Endometrial microvascular endothelial cells (primary cell): Measurements from ENCODE around the gene KRTAP4-16. TPM values are rescaled to one million over a fixed set of nuclear protein-coding genes. Genes with fewer than 3 reads are reported as not detected.
"Not testable (repeated sequence)": the region's sequence is repeated elsewhere in the genome, so short reads cannot be mapped to it uniquely, and the experiment has no call there.

Experiments
- in situ Hi-C: cut with HindIII; loops from 2 replicates; pipeline ENCODE4 v1.10.0; 2017; ENCODE audit warnings: low sequenced_read_pairs, low pct_unique_long_range_greater_than_20kb; ENCODE audit errors: inconsistent ontology term
- total RNA-seq: library from RNA; depleted of rRNA; stranded (reverse); fragments of >200 nt; gene quantifications from one replicate; pipeline ENCODE4 v1.2.3, GENCODE V29; 2015; ENCODE audit errors: inconsistent ontology term

The KRTAP4-16 gene
- total RNA-seq, 1 donor from 2014 or later: not detected

- in situ Hi-C loops: not testable (repeated sequence)
Measured at GRCh38 chr17:41088760-41089352, 13.2 kb downstream of the KRTAP4-16 start.

DNA sequence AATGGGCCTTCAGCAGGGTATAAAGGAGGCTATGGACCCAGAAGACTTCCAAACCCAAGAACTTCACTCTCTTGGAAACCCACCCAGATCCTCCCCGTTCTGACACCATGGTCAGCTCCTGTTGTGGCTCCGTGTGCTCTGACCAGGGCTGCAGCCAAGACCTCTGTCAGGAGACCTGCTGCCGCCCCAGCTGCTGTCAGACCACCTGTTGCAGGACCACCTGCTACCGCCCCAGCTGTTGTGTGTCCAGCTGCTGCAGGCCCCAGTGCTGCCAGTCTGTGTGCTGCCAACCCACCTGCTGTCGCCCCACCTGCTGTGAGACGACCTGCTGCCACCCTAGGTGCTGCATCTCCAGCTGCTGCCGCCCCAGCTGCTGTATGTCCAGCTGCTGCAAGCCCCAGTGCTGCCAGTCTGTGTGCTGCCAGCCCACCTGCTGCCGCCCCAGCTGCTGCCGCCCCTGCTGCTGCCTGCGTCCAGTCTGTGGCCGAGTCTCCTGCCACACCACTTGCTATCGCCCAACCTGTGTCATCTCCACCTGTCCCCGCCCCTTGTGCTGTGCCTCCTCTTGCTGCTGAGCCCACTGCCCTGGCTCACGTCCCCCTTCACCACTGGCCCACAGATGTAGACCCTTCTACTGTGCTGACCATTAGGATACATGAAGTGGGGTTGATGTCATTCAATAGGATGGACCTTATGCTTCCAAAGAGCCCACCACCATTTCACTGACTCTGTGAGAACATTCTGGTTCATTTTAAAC lies 17.7 kb downstream of the KRTAP4-16 start, which contains the start of gene KRTAP4-7:
Gene KRTAP4-7, plus strand, starts transcription at position 51 of the 757 bp plus-strand sequence. Its CDS starts 57 bp downstream, at position 108.
- in situ Hi-C loops: not testable (repeated sequence)

- in situ Hi-C loops: not testable (repeated sequence)
Measured at GRCh38 chr17:41083427-41083826, 18.6 kb downstream of the KRTAP4-16 start.

DNA sequence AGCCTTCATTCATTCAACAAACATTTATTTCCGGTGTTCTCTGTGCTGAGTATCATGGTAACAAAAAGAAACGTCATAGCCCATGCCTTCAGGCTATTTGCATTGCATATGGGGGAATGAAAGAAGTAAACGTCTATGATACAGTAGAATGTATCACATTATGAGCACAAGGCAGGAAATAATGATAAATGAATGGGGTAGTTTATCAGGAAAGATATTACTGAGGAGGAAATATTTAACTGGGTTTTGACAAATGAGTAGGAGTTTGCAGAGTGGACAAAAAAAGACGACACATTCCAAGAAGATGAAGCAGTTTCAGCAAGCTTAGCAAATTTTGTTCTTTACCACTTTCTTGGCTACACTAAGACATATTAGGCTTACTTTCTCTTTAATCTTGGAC lies 19.4 kb downstream of the KRTAP4-16 start:
- in situ Hi-C loops: no loop called here

DNA sequence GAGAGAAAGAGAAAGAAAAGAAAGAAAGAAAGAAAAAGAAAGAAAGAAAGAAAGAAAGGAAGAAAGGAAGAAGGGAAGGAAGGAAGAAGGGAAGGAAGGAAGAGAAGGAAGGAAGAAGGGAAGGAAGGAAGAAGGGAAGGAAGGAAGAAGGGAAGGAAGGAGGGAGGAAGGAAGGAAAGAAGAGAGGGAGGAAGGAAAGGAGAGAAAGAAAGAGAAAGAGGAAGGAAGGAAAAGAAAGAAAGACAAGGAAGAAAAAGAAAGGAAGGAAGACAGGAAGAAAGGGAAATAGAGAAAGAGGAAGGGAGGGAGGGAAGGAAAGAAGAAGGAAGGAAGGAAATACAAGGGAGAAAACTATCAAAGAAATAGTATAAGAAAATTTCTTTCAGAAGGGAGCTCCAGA lies 25.2 kb downstream of the KRTAP4-16 start:
- in situ Hi-C loops: no loop called here

GRCh38 chr17:41073676-41074075 lies 28.3 kb downstream of the KRTAP4-16 start:
- in situ Hi-C loops: no loop called here

GRCh38 chr17:41071606-41072360 lies 30.2 kb downstream of the KRTAP4-16 start:
- in situ Hi-C loops: no loop called here

- in situ Hi-C loops: no loop called here
Measured at GRCh38 chr17:41069031-41069430, 33.0 kb downstream of the KRTAP4-16 start.

DNA sequence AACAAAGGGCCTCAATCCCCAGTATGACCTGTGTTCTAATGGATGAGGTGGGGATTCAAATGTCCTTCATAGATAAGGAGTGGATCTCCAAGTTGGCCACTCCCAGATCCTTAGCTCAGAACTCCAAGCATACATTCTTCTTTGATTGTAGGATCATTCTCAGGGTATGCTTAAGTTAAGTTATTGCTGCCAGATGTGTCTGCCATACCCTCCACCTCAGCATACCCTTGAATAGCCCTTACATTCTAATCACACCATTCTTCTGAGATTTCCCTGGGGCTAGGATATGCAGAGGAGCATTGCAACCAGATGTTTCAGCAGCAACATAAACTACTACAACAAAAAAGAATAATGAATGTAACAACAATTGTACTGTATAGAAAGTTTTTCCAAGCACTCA lies 34.7 kb downstream of the KRTAP4-16 start:
- in situ Hi-C loops: no loop called here

GRCh38 chr17:41065829-41066624 lies 36.0 kb downstream of the KRTAP4-16 start, which contains the start of gene KRTAP2-4:
Gene KRTAP2-4, minus strand, starts transcription at chr17:41065879. Its CDS starts 34 bp downstream, at chr17:41065845.
- in situ Hi-C loops: no loop called here

- in situ Hi-C loops: not testable (repeated sequence)
Measured at GRCh38 chr17:41065016-41065689, 36.9 kb downstream of the KRTAP4-16 start.

DNA sequence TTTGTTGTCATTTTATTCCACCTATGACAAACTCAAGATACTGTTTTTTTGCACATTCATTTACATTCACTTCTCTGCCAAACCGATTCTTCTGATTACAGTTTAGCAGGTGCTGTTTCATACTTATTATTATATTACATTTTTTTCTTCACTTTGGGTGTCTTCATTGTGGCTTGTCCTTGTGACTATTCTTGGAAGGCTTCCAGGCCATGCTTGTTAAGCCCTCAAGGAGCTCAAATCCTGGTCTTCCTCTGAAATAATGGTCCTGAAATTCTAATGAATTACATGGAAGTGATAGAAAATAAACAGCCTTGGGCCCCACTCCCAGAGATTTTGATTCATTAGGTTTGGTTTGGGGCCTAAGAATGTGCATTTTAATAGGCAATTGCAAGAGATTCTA lies 37.7 kb downstream of the KRTAP4-16 start:
- in situ Hi-C loops: no loop called here

- in situ Hi-C loops: no loop called here
Measured at GRCh38 chr17:41063449-41063848, 38.6 kb downstream of the KRTAP4-16 start.

DNA sequence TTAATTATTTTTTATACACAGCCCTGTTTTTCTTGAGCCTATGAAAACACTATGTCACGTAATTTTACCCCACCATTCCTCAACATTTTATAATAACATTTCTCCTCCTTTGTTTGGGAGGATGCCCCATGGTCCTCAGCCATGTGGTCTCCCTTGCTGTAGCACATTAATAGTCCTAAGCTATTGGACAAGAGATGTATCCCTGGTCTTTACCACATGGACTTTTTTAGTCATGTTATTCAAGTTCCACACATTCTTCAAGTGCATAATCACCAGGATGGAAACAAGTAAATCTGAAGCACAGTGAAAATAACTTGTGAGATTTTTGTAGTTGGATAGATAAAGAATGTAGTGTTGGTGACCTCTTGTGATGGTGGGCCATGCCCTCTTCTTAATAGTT lies 40.0 kb downstream of the KRTAP4-16 start:
- in situ Hi-C loops: no loop called here

GRCh38 chr17:41060052-41060604 lies 41.9 kb downstream of the KRTAP4-16 start, which contains the start of gene KRTAP2-3:
Gene KRTAP2-3, minus strand, starts transcription at chr17:41060114. Its CDS starts 64 bp downstream, at chr17:41060050.
- in situ Hi-C loops: no loop called here

DNA sequence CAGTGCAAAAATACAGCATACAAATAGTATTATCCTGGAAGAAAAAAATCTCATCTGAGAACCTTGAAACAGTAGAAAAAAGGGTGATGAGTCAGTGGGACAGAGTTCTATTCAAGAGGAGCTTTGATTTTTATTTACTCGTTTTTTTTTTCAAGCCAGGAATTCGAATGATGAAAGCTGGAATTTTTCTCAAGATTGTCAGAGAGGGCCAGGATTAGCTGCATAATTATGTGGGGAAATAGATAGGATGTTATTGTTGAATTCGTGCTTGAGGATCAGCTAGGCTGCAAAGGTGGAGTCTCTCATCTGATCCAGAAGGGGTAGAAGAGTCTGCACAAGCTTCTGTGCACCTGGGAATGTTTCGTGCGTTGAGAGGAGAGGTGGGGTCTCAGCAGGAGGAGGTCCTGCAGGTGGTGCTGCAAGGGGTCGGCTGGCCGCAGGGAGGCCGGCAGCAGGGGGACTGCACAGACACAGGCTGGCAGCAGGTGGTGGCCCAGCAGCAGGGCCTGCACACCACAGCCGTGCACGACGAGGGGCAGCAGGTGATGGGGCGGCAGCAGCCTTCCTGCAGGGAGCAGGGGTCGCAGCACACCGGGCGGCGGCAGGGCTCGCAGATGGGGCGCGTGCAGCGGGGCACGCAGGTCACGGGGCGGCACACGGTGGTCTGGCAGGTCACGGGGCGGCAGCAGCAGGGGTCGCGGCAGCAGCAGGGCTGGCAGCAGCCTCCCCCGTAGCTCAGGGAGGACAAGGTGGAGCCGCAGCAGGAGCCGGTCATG lies 42.5 kb downstream of the KRTAP4-16 start:
- in situ Hi-C loops: not testable (repeated sequence)

DNA sequence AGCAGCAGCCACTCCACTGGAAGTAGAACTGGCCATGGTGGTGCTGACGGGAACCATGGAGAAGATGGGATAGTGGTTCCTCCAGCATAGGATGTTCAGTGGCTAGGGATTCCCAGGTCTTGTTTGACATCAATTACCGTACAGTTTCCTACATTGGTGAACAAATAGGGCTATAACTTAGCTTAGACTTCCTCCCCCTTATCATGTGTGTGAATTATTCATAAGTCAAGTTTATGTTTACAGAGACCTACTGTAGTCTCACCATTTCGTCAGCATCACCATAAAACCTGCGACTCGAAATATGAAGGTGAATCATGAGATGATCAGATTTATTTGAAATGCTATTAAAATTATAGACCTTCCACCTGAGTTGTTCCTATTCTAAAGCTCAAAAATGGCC lies 43.3 kb downstream of the KRTAP4-16 start:
- in situ Hi-C loops: no loop called here
